Astrocyte (in vitro differentiated cells and primary cell): Measurements from ENCODE around the gene INSYN1. TPM values are rescaled to one million over a fixed set of nuclear protein-coding genes. Genes with fewer than 3 reads are reported as not detected.
A peak's percentile ranks its signal among the peaks of the same experiment; 100 is the strongest.

Experiments used
- DNase-seq: peaks from one replicate; pipeline ENCODE4 v3.0.0-alpha.2; 2010; ENCODE audit warnings: low read depth
- FAIRE-seq: peaks from 2 replicates; lab custom pipeline; 2011; peaks lifted over from hg19 to GRCh38; lab: Jason Lieb, UNC
- H2AFZ ChIP-seq: 2 replicates; pipeline ENCODE4 v1.6.0; 2012; ENCODE audit warnings: low read depth, low read length, inconsistent platforms
- H3K27ac ChIP-seq: 2 replicates; pipeline ENCODE4 v1.5.1; 2011; ENCODE audit warnings: low read depth, low read length, inconsistent platforms
- H3K27me3 ChIP-seq: 2 replicates; pipeline ENCODE4 v1.6.0; 2011; ENCODE audit warnings: low read length, inconsistent platforms; ENCODE audit not compliant: insufficient read depth
- H3K36me3 ChIP-seq: 2 replicates; pipeline ENCODE4 v1.5.1; 2011; ENCODE audit warnings: low read length, inconsistent platforms; ENCODE audit not compliant: insufficient read depth
- H3K4me1 ChIP-seq: 2 replicates; pipeline ENCODE4 v1.5.1; 2011; ENCODE audit warnings: low read length, inconsistent platforms; ENCODE audit not compliant: insufficient read depth
- H3K4me2 ChIP-seq: 2 replicates; pipeline ENCODE4 v1.6.0; 2012; ENCODE audit warnings: low read length, inconsistent platforms
- H3K4me3 ChIP-seq: 2 replicates; pipeline ENCODE4 v1.5.1; 2011; ENCODE audit warnings: low read depth, mild to moderate bottlenecking, low read length, inconsistent platforms; ENCODE audit not compliant: insufficient read depth
- H3K79me2 ChIP-seq: 2 replicates; pipeline ENCODE4 v1.6.0; 2012; ENCODE audit warnings: mild to moderate bottlenecking, low read length, inconsistent platforms; ENCODE audit not compliant: insufficient read depth
- H3K9ac ChIP-seq: 2 replicates; pipeline ENCODE4 v1.6.0; 2012; ENCODE audit warnings: mild to moderate bottlenecking, low read length, inconsistent platforms
- H3K9me3 ChIP-seq: 2 replicates; pipeline ENCODE4 v1.5.1; 2012; ENCODE audit warnings: low read depth, mild to moderate bottlenecking, low read length, inconsistent platforms; ENCODE audit not compliant: insufficient read depth
- H4K20me1 ChIP-seq: 2 replicates; pipeline ENCODE4 v1.6.0; 2012; ENCODE audit warnings: low read length, inconsistent platforms; ENCODE audit not compliant: insufficient read depth
- H3K27ac Mint-ChIP-seq: one replicate; pipeline ENCODE4 v1.8.0; 2021; ENCODE audit warnings: mild to moderate bottlenecking, mixed read lengths; ENCODE audit not compliant: unreplicated experiment
- H3K27me3 Mint-ChIP-seq: one replicate; pipeline ENCODE4 v1.8.0; 2021; ENCODE audit warnings: low read depth, mixed read lengths; ENCODE audit not compliant: unreplicated experiment
- H3K36me3 Mint-ChIP-seq: one replicate; pipeline ENCODE4 v1.8.0; 2021; ENCODE audit warnings: low read depth, mixed read lengths; ENCODE audit not compliant: unreplicated experiment
- H3K4me1 Mint-ChIP-seq: one replicate; pipeline ENCODE4 v1.8.0; 2021; ENCODE audit warnings: low read depth, mixed read lengths; ENCODE audit not compliant: unreplicated experiment
- H3K4me3 Mint-ChIP-seq: one replicate; pipeline ENCODE4 v1.8.0; 2021; ENCODE audit warnings: mild to moderate bottlenecking, moderate library complexity, mixed read lengths; ENCODE audit not compliant: unreplicated experiment
- H3K9me3 Mint-ChIP-seq: one replicate; pipeline ENCODE4 v1.8.0; 2021; ENCODE audit warnings: mild to moderate bottlenecking, mixed read lengths; ENCODE audit not compliant: unreplicated experiment
- CTCF ChIP-seq: IDR thresholded peaks from 2 replicates; pipeline ENCODE4 v1.5.1; 2011; ENCODE audit warnings: low read depth, mild to moderate bottlenecking, inconsistent platforms, low read length, moderate library complexity; ENCODE audit not compliant: insufficient read depth
- EZH2 ChIP-seq: IDR thresholded peaks from 2 replicates; pipeline ENCODE4 v1.6.1; 2012; ENCODE audit warnings: mild to moderate bottlenecking, low read length, inconsistent platforms; ENCODE audit not compliant: insufficient read depth
- total RNA-seq: library from RNA; stranded (reverse); gene quantifications from 2 replicates; pipeline ENCODE4 v1.2.1, GENCODE V29; 2021

Gene INSYN1
- total RNA-seq, 1 donor from 2014 or later = 5.2 TPM

GRCh38 chr15:73744293-73744692, 8.9 kb downstream of the INSYN1 start:
- Mint-ChIP-seq H3K4me1 (peaks cover 11% of the 10 kb centered on the region), H3K27me3 (peaks cover 46% of the 10 kb centered on the region), H3K4me3 (no peak overlapping the region), H3K36me3 (peaks cover 2% of the 10 kb centered on the region), H3K9me3 (peaks cover 4% of the 10 kb centered on the region), H3K27ac (no peak overlapping the region)
- H3K9ac ChIP-seq = no peak overlapping the region
- H3K4me3 ChIP-seq = no peak overlapping the region
- no peaks in the 10 kb centered on the region for H3K79me2 ChIP-seq
- H3K36me3 ChIP-seq = no peaks in the 10 kb centered on the region
- DNase-seq = no peak
- H3K9me3 ChIP-seq = no peaks in the 10 kb centered on the region
- no peaks in the 10 kb centered on the region for H3K4me1 ChIP-seq
- H3K4me2 ChIP-seq = no peak overlapping the region
- H2AFZ ChIP-seq = no peak overlapping the region
- no peaks in the 10 kb centered on the region for H3K27me3 ChIP-seq
- H3K27ac ChIP-seq = no peak overlapping the region
- no peaks in the 10 kb centered on the region for H4K20me1 ChIP-seq
- TF ChIP-seq CTCF (no peak), EZH2 (no peak)
- FAIRE-seq = no peak

- Histone ChIP-seq H2AFZ (no peak overlapping the region), H3K4me2 (no peak overlapping the region), H4K20me1 (no peaks in the 10 kb centered on the region), H3K4me3 (no peak overlapping the region), H3K9ac (no peak overlapping the region), H3K36me3 (no peaks in the 10 kb centered on the region), H3K9me3 (no peaks in the 10 kb centered on the region), H3K79me2 (no peaks in the 10 kb centered on the region), H3K4me1 (no peaks in the 10 kb centered on the region), H3K27me3 (no peaks in the 10 kb centered on the region), H3K27ac (no peak overlapping the region)
- FAIRE-seq = no peak
- peaks cover 4% of the 10 kb centered on the region for H3K9me3 Mint-ChIP-seq
- peaks cover 24% of the 10 kb centered on the region for H3K27me3 Mint-ChIP-seq
- no peak for DNase-seq
- H3K36me3 Mint-ChIP-seq = no peaks in the 10 kb centered on the region
- TF ChIP-seq EZH2 (no peak), CTCF (no peak)
- H3K4me1 Mint-ChIP-seq = peaks cover 2% of the 10 kb centered on the region
- H3K27ac Mint-ChIP-seq = no peak overlapping the region
- H3K4me3 Mint-ChIP-seq = peak overlapping the region; percentile 54
These were observed 11.8 kb downstream of the INSYN1 start for GRCh38 chr15:73741321-73741836.
